A549 (cell line): ENCODE data around the gene IRF6.
A peak's percentile ranks its signal among the peaks of the same experiment; 100 is the strongest.

Source experiments
- EP300 ChIP-seq, 2 experiments: fragments of >200 bp; sonication (Bioruptor Twin); formaldehyde crosslinking; IDR thresholded peaks; 2 replicates in 1 of 2; 3 replicates in 1 of 2; pipeline ENCODE4 v1.6.1; 2016 to 2017
- FOSB ChIP-seq: fragments of 250-450 bp; sonication (Bioruptor Pico); IDR thresholded peaks from 2 replicates; pipeline ENCODE4 v1.5.0; 2020; ENCODE audit warnings: mild to moderate bottlenecking, moderate library complexity
- PHF8 ChIP-seq: fragments of 200-600 bp; sonication (generic); IDR thresholded peaks from 2 replicates; pipeline ENCODE4 v1.6.1; 2016; ENCODE audit warnings: low read depth, mild to moderate bottlenecking, antibody characterized with exemption, moderate library complexity, borderline replicate concordance
- POLR2A ChIP-seq: IDR thresholded peaks from 2 replicates; pipeline ENCODE4 v1.6.1; 2012; ENCODE audit warnings: mild to moderate bottlenecking, low read length
- RAD21 ChIP-seq, 2 experiments: fragments of >200 bp in 1 of 2; sonication (Bioruptor Twin) in 1 of 2; formaldehyde crosslinking in 1 of 2; IDR thresholded peaks in 1 of 2; conservative IDR thresholded peaks in 1 of 2; 2 replicates in 1 of 2; 3 replicates in 1 of 2; pipeline ENCODE4 v1.6.1; 2012 to 2018; ENCODE audit warnings: inconsistent platforms in 1 of 2
- TP53 ChIP-seq: fragments of 250-450 bp; sonication (Bioruptor Pico); IDR thresholded peaks from 2 replicates; pipeline ENCODE4 v1.5.0; 2021; ENCODE audit warnings: mild to moderate bottlenecking, moderate library complexity
- TF ChIP-seq, protein P1 (sequence below): IDR thresholded peaks from 2 replicates; pipeline ENCODE4 v1.6.1; 2012
- TF ChIP-seq, protein P2 (sequence below): fragments of 450-650 bp; IDR thresholded peaks from 2 replicates; pipeline ENCODE4 v1.6.1; 2014; ENCODE audit warnings: antibody characterized with exemption
- TF ChIP-seq, protein P3 (sequence below): fragments of >200 bp; sonication (Bioruptor Twin); formaldehyde crosslinking; IDR thresholded peaks from 3 replicates; pipeline ENCODE4 v1.5.1; 2016

DNA sequence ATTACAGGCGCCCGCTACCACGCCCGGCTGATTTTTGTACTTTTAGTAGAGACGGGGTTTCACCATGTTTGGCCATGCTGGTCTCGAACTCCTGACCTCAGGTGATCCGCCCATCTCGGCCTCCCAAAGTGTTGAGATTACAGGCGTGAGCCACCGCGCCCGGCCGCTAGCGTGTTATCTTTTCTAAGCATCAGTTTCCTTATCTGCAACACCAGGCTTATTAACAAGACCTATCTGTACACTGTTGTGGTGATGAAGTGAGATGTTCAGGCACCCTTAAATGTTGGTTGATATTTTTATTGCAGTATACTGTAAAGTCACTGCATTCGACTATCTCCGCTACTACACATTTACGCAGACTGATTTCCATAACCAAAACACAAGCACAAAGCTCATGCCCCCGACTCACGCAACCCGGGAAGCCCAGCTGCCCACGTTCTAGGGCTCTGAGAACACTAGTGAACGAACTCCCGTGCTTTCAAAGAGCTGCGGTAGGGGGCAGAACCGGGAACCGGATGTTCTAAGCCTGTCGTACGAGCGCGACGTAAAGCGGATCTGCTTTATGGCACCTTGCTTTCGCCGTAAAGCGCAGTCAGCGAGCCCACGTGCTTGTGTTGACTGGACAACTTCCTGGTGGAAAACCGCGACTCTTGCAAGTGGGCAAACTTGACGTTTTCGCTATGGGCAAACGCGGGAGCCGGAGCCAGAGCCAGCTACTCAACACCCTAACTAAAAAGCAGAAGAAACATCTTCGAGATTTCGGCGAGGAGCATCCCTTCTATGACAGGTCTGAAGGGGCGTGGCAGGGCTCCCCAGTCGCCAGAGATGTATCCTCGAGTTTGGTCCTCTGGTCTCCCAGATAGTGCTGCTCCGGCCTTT lies 21.7 kb upstream of the IRF6 start, which contains the start of gene UTP25:
- TF ChIP-seq, protein P1, sequence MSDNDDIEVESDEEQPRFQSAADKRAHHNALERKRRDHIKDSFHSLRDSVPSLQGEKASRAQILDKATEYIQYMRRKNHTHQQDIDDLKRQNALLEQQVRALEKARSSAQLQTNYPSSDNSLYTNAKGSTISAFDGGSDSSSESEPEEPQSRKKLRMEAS: peak; percentile 100
- TF ChIP-seq RAD21 (conservative IDR thresholded peaks at IDR 0.05 in 1 of 2, IDR thresholded peaks at IDR 0.05 in 1 of 2) (0 out of 5 replicates have a peak, but pooled peaks of 1 of the 2 experiments have one; percentile 14), POLR2A (peak; percentile 67), EP300 (IDR thresholded peaks at IDR 0.05) (no peak), FOSB (CRISPR knock-in tag) (no peak), PHF8 (peak; percentile 16), TP53 (no peak)
- TF ChIP-seq, protein P2, sequence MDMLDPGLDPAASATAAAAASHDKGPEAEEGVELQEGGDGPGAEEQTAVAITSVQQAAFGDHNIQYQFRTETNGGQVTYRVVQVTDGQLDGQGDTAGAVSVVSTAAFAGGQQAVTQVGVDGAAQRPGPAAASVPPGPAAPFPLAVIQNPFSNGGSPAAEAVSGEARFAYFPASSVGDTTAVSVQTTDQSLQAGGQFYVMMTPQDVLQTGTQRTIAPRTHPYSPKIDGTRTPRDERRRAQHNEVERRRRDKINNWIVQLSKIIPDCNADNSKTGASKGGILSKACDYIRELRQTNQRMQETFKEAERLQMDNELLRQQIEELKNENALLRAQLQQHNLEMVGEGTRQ: peak; percentile 79
- TF ChIP-seq, protein P3, sequence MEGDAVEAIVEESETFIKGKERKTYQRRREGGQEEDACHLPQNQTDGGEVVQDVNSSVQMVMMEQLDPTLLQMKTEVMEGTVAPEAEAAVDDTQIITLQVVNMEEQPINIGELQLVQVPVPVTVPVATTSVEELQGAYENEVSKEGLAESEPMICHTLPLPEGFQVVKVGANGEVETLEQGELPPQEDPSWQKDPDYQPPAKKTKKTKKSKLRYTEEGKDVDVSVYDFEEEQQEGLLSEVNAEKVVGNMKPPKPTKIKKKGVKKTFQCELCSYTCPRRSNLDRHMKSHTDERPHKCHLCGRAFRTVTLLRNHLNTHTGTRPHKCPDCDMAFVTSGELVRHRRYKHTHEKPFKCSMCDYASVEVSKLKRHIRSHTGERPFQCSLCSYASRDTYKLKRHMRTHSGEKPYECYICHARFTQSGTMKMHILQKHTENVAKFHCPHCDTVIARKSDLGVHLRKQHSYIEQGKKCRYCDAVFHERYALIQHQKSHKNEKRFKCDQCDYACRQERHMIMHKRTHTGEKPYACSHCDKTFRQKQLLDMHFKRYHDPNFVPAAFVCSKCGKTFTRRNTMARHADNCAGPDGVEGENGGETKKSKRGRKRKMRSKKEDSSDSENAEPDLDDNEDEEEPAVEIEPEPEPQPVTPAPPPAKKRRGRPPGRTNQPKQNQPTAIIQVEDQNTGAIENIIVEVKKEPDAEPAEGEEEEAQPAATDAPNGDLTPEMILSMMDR: peak; percentile 58
